K562 (cell line): ENCODE measurements around the gene B4GALT7. TPM values are rescaled to one million over a fixed set of nuclear protein-coding genes. Genes with fewer than 3 reads are reported as not detected.

Experiments
- ARID2 ChIP-seq: fragments of 450-650 bp; IDR thresholded peaks from 2 replicates; pipeline ENCODE4 v1.6.1; 2017; ENCODE audit warnings: antibody characterized with exemption, mild to moderate bottlenecking
- ARNT ChIP-seq, 2 experiments: fragments of 450-650 bp; IDR thresholded peaks; 2 replicates each; pipeline ENCODE4 v1.6.1; 2016; ENCODE audit warnings: mild to moderate bottlenecking in 1 of 2
- BDP1 ChIP-seq: IDR thresholded peaks from 3 replicates; pipeline ENCODE4 v1.6.1; 2011; ENCODE audit not compliant: insufficient read length, insufficient read depth
- CBFA2T3 ChIP-seq: fragments of 450-650 bp; IDR thresholded peaks from 2 replicates; pipeline ENCODE4 v1.6.1; 2017
- EP400 ChIP-seq: fragments of 450-650 bp; IDR thresholded peaks from 2 replicates; pipeline ENCODE4 v1.6.1; 2017; ENCODE audit warnings: antibody characterized with exemption, mild to moderate bottlenecking, moderate library complexity
- GTF2B ChIP-seq: IDR thresholded peaks from 2 replicates; pipeline ENCODE4 v1.6.1; 2011; ENCODE audit not compliant: insufficient read length; ENCODE audit errors: extremely low read depth
- KDM5B ChIP-seq: fragments of 200-600 bp; sonication (generic); IDR thresholded peaks from 2 replicates; pipeline ENCODE4 v1.6.1; 2012; ENCODE audit warnings: low read depth, mild to moderate bottlenecking, moderate library complexity, low read length, control low read depth, inconsistent platforms; ENCODE audit not compliant: insufficient replicate concordance
- NBN ChIP-seq: fragments of 450-650 bp; IDR thresholded peaks from 2 replicates; pipeline ENCODE4 v1.6.1; 2016; ENCODE audit warnings: low read depth, mild to moderate bottlenecking
- NR2F6 ChIP-seq: fragments of 450-650 bp; formaldehyde crosslinking; IDR thresholded peaks from 2 replicates; pipeline ENCODE4 v1.4.0; 2020; ENCODE audit warnings: mild to moderate bottlenecking
- PHTF2 ChIP-seq: fragments of 250-450 bp; sonication (Bioruptor Pico); IDR thresholded peaks from 2 replicates; pipeline ENCODE4 v1.5.0; 2021; ENCODE audit warnings: mild to moderate bottlenecking
- POLR2B ChIP-seq: fragments of 450-650 bp; IDR thresholded peaks from 2 replicates; pipeline ENCODE4 v1.6.1; 2018; ENCODE audit warnings: low read depth; ENCODE audit not compliant: partially characterized antibody
- RFX7 ChIP-seq: fragments of 250-450 bp; sonication (Bioruptor Pico); IDR thresholded peaks from 2 replicates; pipeline ENCODE4 v1.5.1; 2021; ENCODE audit warnings: mild to moderate bottlenecking
- TCF7L2 ChIP-seq: fragments of 150-350 bp; IDR thresholded peaks from 2 replicates; pipeline ENCODE4 v1.6.1; 2016; ENCODE audit warnings: low read depth, mild to moderate bottlenecking, low read length, moderate library complexity
- TFAP4 ChIP-seq: sonication (generic); formaldehyde crosslinking; IDR thresholded peaks from 2 replicates; pipeline ENCODE4 v1.8.0; 2022; ENCODE audit warnings: missing genetic modification reagents, mild to moderate bottlenecking, moderate library complexity, borderline replicate concordance
- ZBTB40 ChIP-seq, 2 experiments: fragments of 450-650 bp in 1 of 2; sonication (generic) in 1 of 2; formaldehyde crosslinking in 1 of 2; IDR thresholded peaks; 2 replicates each; pipeline versions ENCODE4 v1.7.1 to v1.9.0; 2016 to 2022; ENCODE audit warnings: inconsistent platforms in 1 of 2, mild to moderate bottlenecking in 1 of 2, missing genetic modification reagents in 1 of 2
- ZNF277 ChIP-seq: fragments of 250-450 bp; sonication (Bioruptor Pico); IDR thresholded peaks from 2 replicates; pipeline ENCODE4 v1.8.0; 2022; ENCODE audit warnings: inconsistent platforms, mild to moderate bottlenecking, moderate library complexity, borderline replicate concordance
- ZNF583 ChIP-seq: fragments of 250-450 bp; sonication (Bioruptor Pico); IDR thresholded peaks from 2 replicates; pipeline ENCODE4 v1.4.0; 2020
- ZNF79 ChIP-seq: fragments of 250-450 bp; sonication (Bioruptor Pico); IDR thresholded peaks from 2 replicates; pipeline ENCODE4 v1.4.0; 2020; ENCODE audit warnings: low read depth, mild to moderate bottlenecking, moderate library complexity
- polyA plus RNA-seq, 8 experiments: library from polyadenylated mRNA; depleted of rRNA in 4 of 8; stranded (reverse) in 5 of 8; unstranded in 3 of 8; fragments of >200 nt; fragmentation: Nextera tagmentation in 2 of 8; fragmentation: Illumina TruSeq in 1 of 8; extraction: Ambion mirVana in 2 of 8; extraction: Trizol in 1 of 8; gene quantifications; 2 replicates each; pipeline versions ENCODE4 v1.2.1 to v1.2.3, GENCODE V29; 2011 to 2014; ENCODE audit warnings: inconsistent platforms in 1 of 8, missing spikeins in 1 of 8
- total RNA-seq, 7 experiments: library from RNA; depleted of rRNA in 6 of 7; stranded (reverse); fragments of >200 nt in 6 of 7; fragmentation: Illumina TruSeq in 2 of 7; extraction: Trizol in 2 of 7; gene quantifications; 2 replicates each; pipeline versions ENCODE4 v1.2.1 to v1.2.3, GENCODE V29; 2011 to 2021; ENCODE audit warnings: low replicate concordance in 1 of 7

Gene B4GALT7
- total and polyA plus RNA-seq, 9 of the 15 experiments (the other 6 are each of a cell fraction or from before 2014, with no cell fraction given): 0.34 to 17.7 (median 9.1) TPM

DNA sequence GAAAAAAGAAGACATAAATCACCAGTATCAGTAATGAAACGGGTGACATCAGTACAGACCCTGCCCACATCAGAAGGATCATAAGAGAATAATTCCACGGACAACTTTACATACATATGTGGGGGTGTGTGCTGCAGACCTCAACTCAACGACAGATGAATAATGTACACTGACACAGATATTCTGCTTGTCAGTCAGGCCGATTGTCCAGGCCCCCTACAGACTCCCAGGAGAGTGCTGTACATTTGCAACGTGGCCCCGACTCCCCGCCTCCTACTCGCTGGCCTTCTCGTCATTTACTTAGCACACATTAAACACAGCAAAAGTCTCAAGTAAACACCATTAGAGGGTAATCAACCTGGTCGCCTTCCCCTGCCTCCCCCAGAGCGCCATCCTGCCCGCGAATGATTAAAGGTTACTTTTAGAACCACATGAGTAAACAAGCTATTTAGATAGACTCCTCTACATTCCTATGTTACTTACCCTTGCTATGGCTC is 11.5 kb upstream of the B4GALT7 start (continued):
- TF ChIP-seq ZBTB40 (IDR thresholded peaks at IDR 0.05) (0 out of 2 replicates have a peak, but pooled peaks have one; percentile 7), ZBTB40 (CRISPR knock-in tag; IDR thresholded peaks at IDR 0.05) (no peak), TFAP4 (CRISPR knock-in tag) (no peak), ZNF79 (CRISPR knock-in tag) (no peak), POLR2B (no peak), KDM5B (no peak), PHTF2 (CRISPR knock-in tag) (no peak), NBN (no peak), EP400 (peak; percentile 36; the same call in 1 of the 2 replicates), NR2F6 (CRISPR knock-in tag) (no peak), RFX7 (CRISPR knock-in tag) (no peak), CBFA2T3 (peak; percentile 43; the same call in 1 of the 2 replicates), ZNF583 (CRISPR knock-in tag) (no peak), ZNF277 (no peak), BDP1 (no peak), TCF7L2 (no peak), ARNT (IDR thresholded peaks at IDR 0.05) (no peak), GTF2B (no peak), ARID2 (no peak)
